ENCODE measurements around the gene BCL3.

The BCL3 gene

DNA sequence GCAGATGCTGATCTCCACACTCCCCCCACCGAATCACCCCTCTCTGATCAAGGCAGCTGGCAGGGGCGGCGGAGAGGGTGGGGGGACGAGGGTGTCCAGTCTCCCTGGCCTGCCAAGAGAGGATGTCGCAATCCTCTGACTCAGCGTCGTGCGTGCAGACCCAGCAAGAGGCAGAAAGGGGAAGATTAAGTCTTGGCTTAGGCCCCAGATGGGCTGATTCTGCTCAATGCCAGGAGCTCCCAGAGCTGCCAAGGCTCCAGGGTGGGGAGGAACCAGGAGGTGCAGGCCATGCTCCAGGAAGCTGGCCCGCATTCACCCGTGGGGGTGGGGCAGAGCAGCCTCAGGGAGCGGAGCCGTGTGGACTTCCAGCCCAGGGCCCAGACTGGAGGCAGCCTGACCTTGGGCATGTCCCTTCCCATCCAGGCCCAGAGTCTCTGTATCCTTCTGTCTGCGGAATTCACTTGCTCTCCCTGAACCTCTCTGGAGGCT is 6.6 kb upstream of the BCL3 start:
- no peak for DNase-seq (ENCODE audit: low read depth)

DNA sequence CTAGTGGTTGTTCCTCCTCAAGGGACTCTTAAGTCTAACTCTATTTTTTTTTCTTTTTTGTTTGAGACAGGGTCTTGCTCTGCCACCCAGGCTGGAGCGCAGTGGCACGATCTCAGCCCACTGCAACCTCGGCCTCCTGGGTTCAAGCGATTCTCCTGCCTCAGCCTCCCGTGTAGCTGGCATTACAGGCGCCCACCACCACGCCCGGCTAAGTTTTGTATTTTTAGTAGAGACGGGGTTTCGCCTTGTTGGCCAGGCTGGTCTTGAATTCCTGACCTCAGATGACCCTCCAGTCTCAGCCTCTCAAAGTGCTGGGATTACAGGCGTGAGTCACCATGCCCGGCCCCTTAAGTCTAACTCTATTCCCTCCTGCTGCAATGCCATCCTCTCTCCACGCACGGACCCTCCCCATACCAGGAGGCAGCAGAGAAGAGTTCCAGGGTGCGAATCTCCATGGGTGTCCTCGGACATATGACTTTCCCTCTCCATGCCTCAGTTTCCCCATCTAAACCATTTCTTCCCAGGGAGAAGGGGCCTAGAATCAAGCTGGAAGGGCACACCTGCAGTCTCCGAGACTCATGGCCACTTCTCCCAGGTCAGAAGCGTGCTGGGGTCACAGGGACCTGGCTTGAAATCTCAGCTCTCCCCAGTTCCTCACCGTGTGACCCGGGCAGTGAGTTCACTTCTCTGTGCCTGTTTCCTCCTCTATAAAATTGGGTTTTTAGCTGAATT is 6.0 kb upstream of the BCL3 start:
- DNase-seq (ENCODE audit: low read depth) = no peak

DNA sequence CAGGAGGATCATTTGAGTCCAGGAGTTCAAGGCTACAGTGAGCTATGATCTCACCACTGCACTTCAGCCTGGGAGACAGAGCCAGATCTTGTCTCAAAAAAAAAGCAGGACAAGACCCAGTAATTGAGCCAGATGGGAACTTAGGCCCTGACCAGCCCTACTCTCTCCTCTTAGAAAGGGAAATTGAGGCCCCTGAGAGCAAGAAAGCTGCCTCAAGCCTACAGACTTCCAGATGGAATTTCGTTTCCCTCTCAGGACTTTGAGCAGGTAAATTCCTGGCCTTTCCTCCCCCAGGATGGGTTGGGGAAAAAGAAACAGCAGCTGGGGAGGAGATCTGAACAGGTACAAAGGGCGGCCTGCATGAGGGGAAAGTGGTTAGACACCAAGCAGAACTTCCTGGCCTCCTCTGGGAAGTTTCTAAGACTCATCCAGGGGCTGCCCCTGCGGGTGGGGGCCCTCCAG is 3.6 kb upstream of the BCL3 start:
- no peak for DNase-seq (ENCODE audit: low read depth)

DNA sequence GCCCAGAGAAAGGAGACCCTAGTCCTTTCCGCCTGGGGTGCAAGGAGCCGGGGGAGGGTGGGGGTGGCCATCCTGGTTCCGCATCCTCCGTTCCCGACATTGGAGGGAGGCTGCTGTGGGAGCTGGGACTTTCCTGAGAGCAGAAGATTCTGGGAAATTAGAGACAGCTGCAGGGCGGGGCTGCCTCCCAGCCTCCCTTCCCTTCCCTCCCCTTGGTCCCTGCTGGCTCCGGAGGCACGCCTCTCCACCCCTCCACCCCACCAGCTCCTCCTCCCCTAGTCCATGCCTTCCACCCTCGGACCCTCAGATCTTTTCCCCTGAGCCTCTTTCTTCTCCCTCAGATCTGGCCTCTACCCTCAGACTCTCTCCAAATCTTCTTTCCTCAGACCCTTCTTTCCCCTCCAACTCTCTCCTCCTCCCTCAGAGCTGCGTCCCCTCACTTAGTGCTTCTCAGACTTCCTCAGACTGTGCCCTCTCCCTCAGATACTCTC is 3.1 kb upstream of the BCL3 start:
- DNase-seq (ENCODE audit: low read depth) = no peak

DNA sequence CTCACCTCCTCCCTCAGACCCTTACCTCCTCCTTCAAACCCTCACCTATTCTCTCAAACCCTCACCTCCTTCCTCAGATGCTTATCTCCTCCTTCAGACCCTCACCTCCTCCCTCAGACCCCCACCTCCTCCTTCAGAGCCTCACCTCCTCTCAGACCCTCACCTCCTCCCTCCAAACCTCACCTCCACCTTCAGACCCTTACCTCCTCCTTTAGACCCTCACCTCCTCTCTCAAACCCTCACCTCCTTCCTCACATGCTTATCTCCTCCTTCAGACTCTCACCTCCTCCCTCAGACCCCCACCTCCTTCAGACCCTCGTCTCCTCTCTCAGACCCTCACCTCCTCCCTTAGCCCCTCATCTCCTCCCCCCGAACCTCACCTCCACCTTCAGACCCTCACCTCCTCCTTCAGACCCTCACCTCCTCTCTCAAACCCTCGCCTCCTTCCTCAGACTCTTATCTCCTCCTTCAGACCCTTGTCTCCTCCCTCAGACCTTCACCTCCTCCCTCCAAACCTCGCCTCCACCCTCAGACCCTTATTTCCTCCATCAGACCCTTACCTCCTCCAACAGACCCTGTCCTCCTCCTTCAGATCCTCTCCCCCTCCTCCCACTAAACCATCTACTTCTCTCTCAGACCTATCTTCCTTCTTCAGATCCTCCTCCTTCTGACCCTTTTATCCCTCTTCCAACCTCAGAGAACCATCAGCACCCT is 2.5 kb upstream of the BCL3 start:
- DNase-seq (ENCODE audit: low read depth) = no peak

DNA sequence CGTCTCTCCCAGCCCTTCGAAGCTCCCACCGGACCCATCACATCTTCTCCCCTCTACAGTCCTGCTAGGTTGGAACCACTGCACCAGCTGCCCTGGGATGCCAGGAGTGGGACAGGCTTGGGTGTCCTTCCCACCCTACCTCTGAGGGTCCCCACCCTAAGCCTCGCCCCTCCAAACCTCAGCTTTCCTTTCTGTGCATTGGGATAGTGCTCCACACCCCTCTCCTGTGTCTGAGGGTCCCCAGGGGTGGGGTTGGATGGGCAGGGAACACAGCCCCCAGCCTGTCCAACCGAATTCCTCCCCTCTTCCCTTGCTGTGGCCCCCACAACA is 1.9 kb upstream of the BCL3 start:
- DNase-seq (ENCODE audit: low read depth) = no peak

DNA sequence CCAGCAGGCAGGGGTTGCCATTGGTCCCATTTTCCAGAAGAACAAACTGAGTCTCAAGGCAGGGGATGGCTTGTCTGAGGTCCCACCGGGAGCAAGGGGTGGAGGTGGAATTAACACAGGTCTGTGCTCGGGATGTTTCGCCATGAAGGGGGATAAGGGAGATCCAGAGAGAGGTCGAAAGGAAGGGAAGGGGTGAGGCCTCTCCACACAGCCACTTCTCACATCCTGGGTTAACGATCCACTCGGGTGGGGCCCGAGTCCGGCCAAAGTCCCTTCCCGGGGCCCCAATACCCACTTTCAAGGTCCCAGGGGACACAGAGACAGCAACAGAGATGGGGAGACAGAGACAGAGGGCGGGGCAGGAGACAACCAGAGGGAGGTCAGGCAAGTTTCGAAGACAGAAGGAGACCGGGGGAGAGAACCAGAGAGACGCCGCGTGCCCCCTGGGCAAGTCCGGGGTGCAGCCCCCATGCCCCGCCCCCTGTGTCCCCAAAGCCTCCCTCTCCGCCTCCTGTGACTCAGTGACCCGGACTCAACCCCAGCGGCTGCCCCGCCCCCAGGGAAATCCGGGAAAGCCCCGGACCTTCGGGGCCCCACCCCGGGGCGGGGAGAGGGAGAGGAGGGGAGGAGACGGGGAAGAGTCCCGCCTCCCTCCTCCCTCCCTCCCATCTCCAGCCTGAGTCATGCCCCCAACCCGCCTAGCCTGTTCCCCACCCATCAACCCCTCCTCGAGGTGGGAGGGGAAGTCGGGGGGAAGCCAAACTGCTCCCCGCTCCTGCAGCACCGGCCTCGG is 1.4 kb upstream of the BCL3 start:
- peak; percentile 88 for DNase-seq (ENCODE audit: low read depth)

DNA sequence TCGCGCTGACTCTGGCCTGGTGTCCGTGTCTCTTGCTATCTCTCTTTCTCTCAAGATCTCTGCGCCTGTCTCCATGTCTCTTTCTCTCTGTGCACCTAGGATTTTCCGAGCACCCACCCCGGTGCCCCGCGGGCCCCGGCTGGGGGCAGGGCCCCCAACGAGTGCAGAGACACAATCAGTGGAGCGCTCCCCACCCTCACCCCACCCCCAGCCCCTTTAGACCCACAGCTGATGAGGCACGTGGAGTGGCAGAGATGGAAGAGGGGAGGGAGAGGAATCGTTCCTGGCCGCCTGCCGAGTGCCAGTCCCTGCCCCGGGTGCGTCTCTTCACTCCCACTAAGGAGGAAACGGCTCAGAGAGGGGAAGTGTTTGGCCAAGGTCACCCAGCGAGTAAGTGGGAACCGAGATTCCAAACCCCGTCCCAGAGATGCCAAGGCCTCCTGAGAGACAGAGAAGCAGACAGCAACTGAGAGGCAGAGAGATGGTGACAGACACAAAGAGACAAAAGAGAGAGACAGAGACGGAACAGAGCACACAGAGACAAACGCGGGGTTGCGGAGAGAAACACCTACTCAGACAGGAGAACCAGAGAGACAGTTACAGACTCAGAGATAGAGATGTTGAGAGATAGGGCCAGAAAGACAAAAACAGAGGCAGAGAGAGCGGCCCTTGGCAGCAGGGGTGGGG is 626 bp upstream of the BCL3 start:
- no peak for DNase-seq (ENCODE audit: low read depth)

DNA sequence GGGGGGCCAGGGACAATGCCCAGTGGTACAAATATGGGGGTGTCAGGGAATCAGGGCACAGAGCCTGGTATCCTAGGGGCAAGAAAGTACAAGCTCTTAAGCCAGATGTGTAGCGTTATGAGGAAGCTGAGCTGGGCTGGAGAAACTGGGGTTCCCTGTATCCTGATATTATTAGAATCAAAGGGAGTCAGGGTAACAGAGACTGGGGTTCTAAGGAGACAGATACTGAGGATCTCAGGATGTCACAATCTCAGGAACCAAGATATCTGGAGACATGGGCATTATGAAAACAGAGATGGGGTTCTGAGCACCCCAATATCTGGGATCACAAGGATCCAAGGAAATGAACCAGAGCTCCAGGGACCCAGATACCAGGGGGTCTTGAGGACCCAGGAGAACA is 784 bp downstream of the BCL3 start:
- no peak for DNase-seq (ENCODE audit: low read depth)

DNA sequence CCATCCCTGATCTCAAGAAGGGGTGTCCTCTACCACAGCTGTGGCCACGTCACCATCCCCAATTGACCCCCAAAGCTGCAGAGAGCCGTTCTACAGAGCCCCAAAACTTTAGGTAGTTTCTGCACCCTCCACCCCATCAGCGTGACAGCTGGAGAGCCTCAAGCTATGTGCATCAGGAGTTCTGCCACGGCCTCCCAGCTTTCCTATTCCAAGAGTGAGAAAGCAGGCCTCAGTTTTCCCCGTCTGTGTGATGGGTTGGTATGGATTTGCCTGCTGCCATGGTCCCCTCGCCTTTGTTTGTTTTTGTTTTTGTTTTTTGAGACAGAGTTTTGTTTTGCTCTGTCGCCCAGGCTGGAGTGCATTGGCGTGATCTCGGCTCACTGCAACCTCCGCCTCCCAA is 1.5 kb downstream of the BCL3 start:
- no peak for DNase-seq (ENCODE audit: low read depth)

DNA sequence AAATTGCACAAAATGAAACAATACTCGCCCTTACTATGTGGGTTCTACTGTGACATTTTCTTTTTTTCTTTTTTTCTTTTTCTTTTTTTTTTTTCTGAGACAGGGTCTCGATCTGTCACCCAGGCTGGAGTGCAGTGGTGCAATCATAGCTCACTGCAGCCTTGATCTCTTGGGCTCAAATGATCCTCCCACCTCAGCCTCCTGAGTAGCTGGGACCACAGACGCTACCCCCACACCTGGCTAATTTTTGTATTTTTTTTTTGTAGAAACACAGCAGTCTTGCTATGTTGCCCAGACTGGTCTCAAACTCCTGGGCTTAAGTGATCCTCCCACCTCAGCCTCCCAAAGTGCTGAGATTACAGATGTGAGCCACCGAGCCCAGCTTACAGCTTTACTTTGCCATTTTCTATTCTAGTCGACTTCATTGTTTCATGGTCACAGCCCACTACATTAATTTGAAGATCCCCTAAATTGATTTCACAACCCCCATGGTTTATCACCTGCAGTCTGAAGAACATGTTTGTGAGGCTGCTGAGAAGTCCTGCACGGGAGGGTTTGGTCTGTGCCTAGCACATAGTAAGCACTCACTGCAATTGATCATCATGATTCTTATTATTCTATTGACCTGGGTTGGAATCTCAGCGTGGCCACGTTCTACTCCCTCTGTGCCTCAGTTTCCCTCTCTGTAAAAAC is 3.8 kb downstream of the BCL3 start:
- DNase-seq (ENCODE audit: low read depth) = no peak

DNA sequence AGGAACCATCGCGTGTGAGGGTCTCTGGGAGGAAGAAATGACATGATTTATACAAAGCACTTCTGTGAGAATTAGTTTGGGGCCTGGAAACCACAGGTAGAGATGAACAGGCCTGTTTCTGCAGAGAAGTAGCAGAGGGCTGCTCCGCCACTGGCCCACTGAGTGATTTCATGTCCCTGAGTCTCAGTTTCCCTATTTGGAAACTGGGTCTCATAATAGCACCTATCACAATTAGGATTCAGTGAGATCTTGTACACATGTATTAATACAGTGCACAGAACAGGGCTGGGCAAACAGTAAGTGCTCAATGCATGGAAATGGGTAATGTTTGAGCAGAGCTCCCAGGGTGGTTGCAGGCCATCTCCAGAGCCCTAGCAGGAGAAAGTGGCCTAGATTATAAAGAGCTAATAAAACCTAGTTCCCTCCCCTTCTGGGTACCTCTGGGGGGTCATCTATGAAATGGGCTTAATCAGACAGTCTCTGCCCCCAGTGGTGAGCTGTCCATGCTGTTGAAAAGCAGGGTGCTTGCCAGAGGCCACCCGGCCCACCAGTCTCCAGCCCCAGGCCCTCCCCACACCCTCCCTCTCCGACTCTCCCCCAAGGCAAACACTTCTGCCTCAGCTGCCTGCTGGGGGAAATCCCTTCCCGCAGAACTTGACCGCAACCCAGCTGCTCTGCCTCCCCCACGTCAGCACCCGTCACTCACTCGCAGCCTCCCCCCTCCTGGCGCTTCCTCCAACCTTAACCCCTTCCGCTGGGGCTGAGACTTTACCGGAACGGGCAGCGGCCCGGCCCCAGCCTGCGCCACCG is 4.5 kb downstream of the BCL3 start:
- DNase-seq (ENCODE audit: low read depth) = peak; percentile 90

DNA sequence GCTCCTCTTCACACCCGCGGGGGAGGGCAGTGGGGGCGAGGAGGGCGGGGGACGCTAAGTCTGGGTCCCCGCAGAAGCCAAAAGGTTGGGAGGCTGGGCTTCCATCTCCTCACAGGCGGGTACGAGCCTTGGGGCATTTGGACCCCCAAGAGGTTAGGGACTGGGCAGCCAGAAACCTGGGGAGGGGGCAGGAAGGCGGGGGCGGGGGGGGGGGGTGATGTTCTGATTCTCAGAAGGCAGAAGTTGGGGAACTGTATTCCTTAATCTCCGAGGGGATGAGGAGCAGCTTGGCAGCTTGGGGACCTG is 5.1 kb downstream of the BCL3 start:
- no peak for DNase-seq (ENCODE audit: low read depth)

DNA sequence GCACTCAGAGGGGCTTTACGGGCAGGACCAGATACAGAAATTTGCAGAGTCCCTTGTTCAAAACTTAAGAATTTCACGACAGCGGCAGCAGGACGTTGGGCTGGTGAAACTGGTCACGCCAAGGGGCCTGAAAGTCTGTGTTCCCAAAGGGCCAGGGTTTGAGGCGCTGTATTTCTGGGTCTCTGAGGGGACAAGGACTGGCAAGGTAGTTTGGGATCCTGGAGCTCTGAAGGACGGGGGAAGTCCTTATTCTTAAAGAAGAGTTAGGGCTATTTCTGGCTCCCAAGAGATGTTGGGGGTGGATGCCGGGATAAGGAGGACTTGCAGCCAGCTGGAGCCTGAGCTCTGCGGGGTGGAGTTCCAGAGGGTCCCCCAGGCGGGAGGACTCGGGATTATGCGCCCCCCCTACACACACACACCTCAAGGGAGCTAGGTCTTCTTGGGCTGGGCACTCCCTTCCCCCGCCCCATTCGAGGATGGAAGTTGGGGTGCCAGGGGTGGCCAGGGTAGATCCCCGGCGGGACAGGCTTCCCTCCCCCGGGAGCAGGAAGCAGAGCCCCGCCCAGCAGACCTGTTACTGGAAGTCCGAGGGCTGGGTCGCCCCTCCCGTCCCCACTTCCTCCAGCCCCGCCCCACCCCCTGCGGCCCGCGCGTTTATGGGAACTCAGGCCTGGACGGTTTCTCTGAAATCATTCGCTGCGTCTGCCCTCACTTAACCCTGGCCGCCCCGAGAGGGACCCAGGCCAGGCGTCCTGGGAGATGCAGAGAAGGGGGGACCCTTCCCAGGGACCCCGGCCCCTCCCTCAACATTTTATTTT is 5.6 kb downstream of the BCL3 start:
- DNase-seq (ENCODE audit: low read depth) = peak; percentile 47

DNA sequence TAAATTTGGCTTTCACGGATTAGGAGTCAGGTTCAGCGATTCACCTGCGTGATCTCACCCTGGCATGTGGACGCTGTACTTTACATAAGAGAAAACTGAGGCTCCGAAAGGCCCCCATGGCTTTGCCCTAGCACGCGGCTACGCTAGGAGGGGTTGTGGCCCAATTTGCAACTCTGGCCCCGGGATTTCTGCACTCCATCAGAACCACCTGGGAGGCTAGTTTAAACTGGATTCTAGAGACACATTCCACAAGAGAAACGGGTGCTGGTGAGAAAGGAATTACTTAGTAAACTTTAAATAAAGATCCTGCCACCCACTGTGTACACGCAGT is 6.2 kb downstream of the BCL3 start:
- no peak for DNase-seq (ENCODE audit: low read depth)

DNA sequence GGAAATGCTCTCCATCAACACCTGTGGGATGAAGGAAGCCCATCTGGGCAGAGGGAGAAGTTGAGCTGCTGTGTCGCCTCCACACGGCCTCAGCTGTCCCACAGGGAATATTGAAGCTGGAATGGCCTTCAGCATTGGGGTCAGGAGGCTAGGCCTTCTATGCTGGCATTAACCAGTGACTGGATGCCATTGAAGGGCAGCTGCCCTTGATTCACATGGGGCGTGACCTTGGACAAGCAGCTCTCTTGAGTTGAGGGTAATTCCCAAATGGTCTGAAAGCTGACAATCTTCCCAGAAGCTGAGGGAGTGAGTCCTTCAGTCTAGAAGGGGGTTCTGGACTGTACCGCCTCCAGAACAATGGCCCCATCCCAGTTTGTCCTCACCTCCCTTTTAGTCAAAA is 6.7 kb downstream of the BCL3 start:
- DNase-seq (ENCODE audit: low read depth) = no peak

DNA sequence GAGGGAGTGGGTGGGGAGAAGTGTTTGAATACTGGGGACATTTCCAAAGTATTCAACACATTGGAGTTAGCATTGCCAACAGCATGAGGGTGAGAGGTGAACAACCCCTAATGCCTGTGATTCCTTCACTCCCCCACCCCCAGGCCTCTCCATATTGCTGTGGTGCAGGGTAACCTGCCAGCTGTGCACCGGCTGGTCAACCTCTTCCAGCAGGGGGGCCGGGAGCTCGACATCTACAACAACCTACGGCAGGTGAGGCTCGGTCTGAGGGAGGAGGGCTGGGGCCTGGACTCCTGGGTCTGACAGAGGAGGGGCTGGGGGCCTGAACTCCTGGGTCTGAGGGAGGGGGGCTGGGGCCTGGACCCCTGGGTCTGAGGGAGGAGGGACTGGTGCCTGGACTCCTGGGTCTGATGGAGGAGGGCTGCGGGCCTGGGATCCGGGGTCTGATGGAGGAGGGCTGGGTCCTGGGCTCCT is 7.6 kb downstream of the BCL3 start:
- no peak for DNase-seq (ENCODE audit: low read depth)

DNA sequence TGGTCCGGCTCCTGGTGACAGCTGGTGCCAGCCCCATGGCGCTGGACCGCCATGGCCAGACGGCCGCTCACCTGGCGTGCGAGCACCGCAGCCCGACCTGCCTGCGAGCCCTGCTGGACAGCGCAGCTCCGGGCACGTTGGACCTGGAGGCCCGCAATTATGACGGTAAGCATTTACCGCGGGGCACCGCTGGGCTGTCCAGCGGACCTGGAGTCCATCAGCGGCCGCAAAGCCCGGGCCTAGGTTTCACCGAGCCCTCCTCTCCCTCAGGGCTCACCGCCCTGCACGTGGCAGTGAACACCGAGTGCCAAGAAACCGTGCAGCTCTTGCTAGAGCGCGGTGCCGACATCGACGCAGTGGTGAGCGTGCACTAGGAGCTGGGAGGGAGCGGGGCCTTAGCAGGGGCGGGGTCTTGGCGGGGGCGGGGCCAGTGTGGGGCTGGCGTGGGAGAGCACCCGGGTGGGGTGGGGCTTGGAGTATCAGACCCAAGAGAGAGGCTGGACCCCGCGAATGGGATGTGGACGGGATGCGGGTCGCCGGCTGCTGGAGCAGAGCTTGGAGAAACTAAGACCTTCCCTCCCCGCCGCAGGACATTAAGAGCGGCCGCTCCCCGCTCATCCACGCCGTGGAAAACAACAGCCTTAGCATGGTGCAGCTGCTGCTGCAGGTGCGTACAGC is 8.7 kb downstream of the BCL3 start:
- DNase-seq (ENCODE audit: low read depth) = no peak

DNA sequence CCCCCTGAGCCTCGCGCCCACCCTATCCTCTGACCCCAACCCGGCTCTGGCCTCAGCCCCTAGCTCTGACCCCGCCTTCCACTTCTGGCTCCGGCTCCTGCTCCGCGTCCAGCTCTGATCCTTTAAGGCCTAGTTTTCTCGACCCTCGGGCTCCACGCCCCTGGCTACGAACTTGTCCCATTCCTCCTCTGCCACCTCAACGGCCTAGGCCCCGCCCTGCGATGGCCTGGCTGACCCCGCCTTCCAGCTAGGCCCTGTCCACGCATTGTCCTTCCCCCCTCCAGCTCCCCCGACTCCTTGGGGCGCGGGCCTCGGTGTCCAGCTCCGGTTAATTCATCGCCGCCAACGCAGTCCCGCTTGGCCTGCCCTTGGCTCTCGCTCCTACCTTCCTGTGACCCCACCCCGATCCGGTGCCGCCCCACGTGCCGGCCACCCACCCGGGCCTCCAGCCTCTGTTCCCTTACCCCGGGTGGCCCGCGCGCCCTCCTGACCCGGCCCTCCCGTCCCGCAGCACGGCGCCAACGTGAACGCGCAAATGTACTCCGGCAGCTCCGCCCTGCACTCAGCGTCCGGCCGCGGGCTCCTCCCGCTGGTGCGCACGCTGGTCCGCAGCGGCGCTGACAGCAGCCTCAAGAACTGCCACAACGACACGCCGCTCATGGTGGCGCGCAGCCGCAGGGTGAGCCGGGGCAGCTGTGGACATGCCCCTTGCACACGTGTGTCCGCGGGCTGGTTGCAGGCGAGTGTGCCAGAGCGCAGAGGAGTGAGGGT is 9.4 kb downstream of the BCL3 start:
- no peak for DNase-seq (ENCODE audit: low read depth)

All from stimulated activated CD8-positive, alpha-beta memory T cell treated with anti-CD3 and anti-CD28 coated beads, Interleukin-12 subunit alpha, Interleukin-12 subunit beta, amount 100 ng/mL, for 1 hour (primary cell).